CD14-positive monocyte (primary cell): Measurements from ENCODE around the gene SLC37A1. TPM values are rescaled to one million over a fixed set of nuclear protein-coding genes. Genes with fewer than 3 reads are reported as not detected.

Experiments used
- DNase-seq, 3 donors: peaks; one replicate each; pipeline ENCODE4 v3.0.0-alpha.2; 2011 to 2022
- H2AFZ ChIP-seq: 2 replicates; pipeline ENCODE4 v1.6.0; 2012; ENCODE audit warnings: mild to moderate bottlenecking, low read depth, low read length, inconsistent platforms; ENCODE audit not compliant: insufficient read depth, poor library complexity, severe bottlenecking
- H3K27ac ChIP-seq, 2 donors: 1 replicate in 1 of 2; 2 replicates in 1 of 2; pipeline ENCODE4 v1.5.1; 2012 to 2013; ENCODE audit warnings: low read length in 2 of 2, control low read depth in 1 of 2, inconsistent platforms in 1 of 2, low read depth in 1 of 2, mild to moderate bottlenecking in 1 of 2
- H3K27me3 ChIP-seq, 2 donors: one replicate each; pipeline versions ENCODE4 v1.6.0 to v1.6.1; 2011 to 2013; ENCODE audit warnings: low read length in 2 of 2; ENCODE audit not compliant: control insufficient read depth in 2 of 2, insufficient read depth in 2 of 2
- H3K36me3 ChIP-seq, 2 donors: replicated peaks in 1 of 2; 1 replicate in 1 of 2; 2 replicates in 1 of 2; pipeline versions ENCODE4 v1.5.1 to v1.6.1; 2012 to 2013; ENCODE audit warnings: low read length in 2 of 2, control low read depth in 1 of 2, inconsistent platforms in 1 of 2, mild to moderate bottlenecking in 1 of 2; ENCODE audit not compliant: insufficient read depth in 2 of 2, control insufficient read depth in 1 of 2
- H3K4me1 ChIP-seq, 2 donors: 1 replicate in 1 of 2; 2 replicates in 1 of 2; pipeline versions ENCODE4 v1.5.1 to v1.6.1; 2012 to 2013; ENCODE audit warnings: low read length in 2 of 2, control low read depth in 1 of 2, inconsistent platforms in 1 of 2, mild to moderate bottlenecking in 1 of 2, moderate library complexity in 1 of 2; ENCODE audit not compliant: insufficient read depth in 2 of 2, control insufficient read depth in 1 of 2
- H3K4me2 ChIP-seq: replicated peaks from 2 replicates; pipeline ENCODE3; 2012; ENCODE audit warnings: low read length, moderate library complexity, mild to moderate bottlenecking; ENCODE audit not compliant: poor library complexity, severe bottlenecking; ENCODE audit errors: extremely low read depth
- H3K4me3 ChIP-seq, 3 experiments: fragments of 200-600 bp in 1 of 3; sonication (generic) in 1 of 3; replicated peaks in 1 of 3; 1 replicate in 2 of 3; 2 replicates in 1 of 3; pipeline ENCODE4 v1.5.1; 2011 to 2013; ENCODE audit warnings: low read length in 3 of 3, mild to moderate bottlenecking in 3 of 3, control low read depth in 2 of 3, low read depth in 2 of 3, inconsistent platforms in 1 of 3, moderate library complexity in 1 of 3
- H3K79me2 ChIP-seq: 2 replicates; pipeline ENCODE4 v1.6.0; 2012; ENCODE audit warnings: mild to moderate bottlenecking, control low read depth, inconsistent platforms, low read length, moderate library complexity; ENCODE audit not compliant: insufficient read depth
- H3K9ac ChIP-seq: 2 replicates; pipeline ENCODE4 v1.6.0; 2017; ENCODE audit warnings: low read length, mild to moderate bottlenecking; ENCODE audit not compliant: insufficient read depth, poor library complexity, severe bottlenecking
- H3K9me3 ChIP-seq, 2 donors: replicated peaks in 1 of 2; 1 replicate in 1 of 2; 2 replicates in 1 of 2; pipeline versions ENCODE4 v1.5.1 to v1.6.1; 2012 to 2013; ENCODE audit warnings: low read length in 2 of 2, control low read depth in 1 of 2; ENCODE audit not compliant: control insufficient read depth in 1 of 2, insufficient read depth in 1 of 2
- H4K20me1 ChIP-seq: 2 replicates; pipeline ENCODE4 v1.6.0; 2012; ENCODE audit warnings: mild to moderate bottlenecking, low read length, control low read depth, moderate library complexity; ENCODE audit not compliant: insufficient read depth
- H3K27ac Mint-ChIP-seq, 7 donors: one replicate each; pipeline ENCODE4 v1.8.0; 2020; ENCODE audit warnings: mild to moderate bottlenecking in 7 of 7, mixed read lengths in 7 of 7, moderate library complexity in 6 of 7, inconsistent platforms in 2 of 7
- H3K27me3 Mint-ChIP-seq, 3 donors: one replicate each; pipeline ENCODE4 v1.8.0; 2021 to 2022; ENCODE audit warnings: low read depth in 3 of 3, mild to moderate bottlenecking in 3 of 3, mixed read lengths in 3 of 3, moderate library complexity in 3 of 3, inconsistent platforms in 1 of 3
- H3K36me3 Mint-ChIP-seq, 2 donors: one replicate each; pipeline ENCODE4 v1.8.0; 2020; ENCODE audit warnings: mixed read lengths in 2 of 2, inconsistent platforms in 1 of 2, mild to moderate bottlenecking in 1 of 2
- H3K4me1 Mint-ChIP-seq: one replicate; pipeline ENCODE4 v1.8.0; 2020; ENCODE audit warnings: mild to moderate bottlenecking, mixed read lengths
- H3K4me3 Mint-ChIP-seq, 2 donors: one replicate each; pipeline ENCODE4 v1.8.0; 2020; ENCODE audit warnings: mild to moderate bottlenecking in 2 of 2, mixed read lengths in 2 of 2, moderate library complexity in 1 of 2
- H3K9me3 Mint-ChIP-seq, 7 donors: one replicate each; pipeline ENCODE4 v1.8.0; 2020 to 2022; ENCODE audit warnings: mixed read lengths in 7 of 7, mild to moderate bottlenecking in 6 of 7, moderate library complexity in 6 of 7, inconsistent platforms in 2 of 7
- WGBS: methylation state at CpG from one replicate; pipeline ENCODE4 v1.1.5; 2013; ENCODE audit warnings: missing lambda C conversion rate; ENCODE audit not compliant: insufficient coverage; 5-methylcytosine and 5-hydroxymethylcytosine counted together
- intact Hi-C, 2 donors: fragments of 100-400 bp; cut with micrococcal nuclease; formaldehyde crosslinking; loops; one replicate each; pipeline versions ENCODE4 v1.15.0 to v1.15.1; 2023
- polyA plus RNA-seq, 3 donors: library from polyadenylated mRNA; depleted of rRNA in 1 of 3; unstranded in 2 of 3; stranded (reverse) in 1 of 3; fragments of 300-500 nt in 2 of 3; fragments of >200 nt in 1 of 3; fragmentation: Illumina TruSeq in 2 of 3; gene quantifications; 1 replicate in 2 of 3; 2 replicates in 1 of 3; pipeline ENCODE4 v1.2.3, GENCODE V29; 2012 to 2021
- TF ChIP-seq, protein P1 (sequence below): fragments of 200-600 bp; IDR thresholded peaks from one replicate; pipeline ENCODE4 v1.8.0; 2022; ENCODE audit warnings: antibody characterized with exemption, mild to moderate bottlenecking

The SLC37A1 gene
- polyA plus RNA-seq, 3 donors, result 2.7 to 12.4 (median 4.3) TPM

DNA sequence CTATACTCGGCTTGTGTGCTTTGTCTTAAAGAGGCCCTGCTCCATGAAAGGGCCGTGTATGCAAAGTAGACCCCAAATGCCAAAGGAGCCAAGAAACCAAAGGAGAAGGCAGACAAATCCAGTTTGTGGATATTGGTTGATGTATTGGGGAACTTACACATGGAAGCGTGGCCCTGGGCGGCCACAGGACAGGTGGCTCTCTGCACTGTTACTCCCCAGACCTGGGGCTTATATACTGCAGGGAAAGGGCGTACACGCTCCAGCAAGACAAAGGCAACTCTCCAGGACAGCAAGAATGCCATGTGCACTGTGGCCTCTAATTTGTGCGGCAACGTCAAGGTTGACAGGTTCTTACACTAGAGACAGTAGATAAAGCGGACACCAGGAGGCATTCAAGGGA, 42.4 kb upstream of the SLC37A1 start:
- TF ChIP-seq, protein P1, sequence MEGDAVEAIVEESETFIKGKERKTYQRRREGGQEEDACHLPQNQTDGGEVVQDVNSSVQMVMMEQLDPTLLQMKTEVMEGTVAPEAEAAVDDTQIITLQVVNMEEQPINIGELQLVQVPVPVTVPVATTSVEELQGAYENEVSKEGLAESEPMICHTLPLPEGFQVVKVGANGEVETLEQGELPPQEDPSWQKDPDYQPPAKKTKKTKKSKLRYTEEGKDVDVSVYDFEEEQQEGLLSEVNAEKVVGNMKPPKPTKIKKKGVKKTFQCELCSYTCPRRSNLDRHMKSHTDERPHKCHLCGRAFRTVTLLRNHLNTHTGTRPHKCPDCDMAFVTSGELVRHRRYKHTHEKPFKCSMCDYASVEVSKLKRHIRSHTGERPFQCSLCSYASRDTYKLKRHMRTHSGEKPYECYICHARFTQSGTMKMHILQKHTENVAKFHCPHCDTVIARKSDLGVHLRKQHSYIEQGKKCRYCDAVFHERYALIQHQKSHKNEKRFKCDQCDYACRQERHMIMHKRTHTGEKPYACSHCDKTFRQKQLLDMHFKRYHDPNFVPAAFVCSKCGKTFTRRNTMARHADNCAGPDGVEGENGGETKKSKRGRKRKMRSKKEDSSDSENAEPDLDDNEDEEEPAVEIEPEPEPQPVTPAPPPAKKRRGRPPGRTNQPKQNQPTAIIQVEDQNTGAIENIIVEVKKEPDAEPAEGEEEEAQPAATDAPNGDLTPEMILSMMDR, result no peak
- intact Hi-C loops, result no loop called here
- no peaks in the 10 kb centered on the region for H3K36me3 ChIP-seq
- peaks cover 0 to 1% (median 0%) of the 10 kb centered on the region in 7 donors for H3K9me3 Mint-ChIP-seq
- no peaks in the 10 kb centered on the region for H3K9me3 ChIP-seq
- H3K4me3 Mint-ChIP-seq, result no peak overlapping the region
- no peak for DNase-seq
- H3K4me3 ChIP-seq, result no peak overlapping the region
- no peak overlapping the region for H3K9ac ChIP-seq
- H3K27me3 ChIP-seq, result no peaks in the 10 kb centered on the region
- no peaks in the 10 kb centered on the region for H3K36me3 Mint-ChIP-seq
- H3K27me3 Mint-ChIP-seq, result peaks cover 1 to 12% (median 2%) of the 10 kb centered on the region in 3 donors
- no peaks in the 10 kb centered on the region for H4K20me1 ChIP-seq
- no peak overlapping the region for H3K27ac Mint-ChIP-seq
- peaks cover 9% of the 10 kb centered on the region for H3K4me1 Mint-ChIP-seq
- H3K79me2 ChIP-seq, result no peaks in the 10 kb centered on the region
- peaks cover 0 to 6% of the 10 kb centered on the region in 2 donors for H3K4me1 ChIP-seq
- H3K4me2 ChIP-seq, result no peak overlapping the region
- H3K27ac ChIP-seq, result no peak overlapping the region
- no peak overlapping the region for H2AFZ ChIP-seq
- WGBS, result 96% methylated on average over 7 of the region's 9 CpGs

DNA sequence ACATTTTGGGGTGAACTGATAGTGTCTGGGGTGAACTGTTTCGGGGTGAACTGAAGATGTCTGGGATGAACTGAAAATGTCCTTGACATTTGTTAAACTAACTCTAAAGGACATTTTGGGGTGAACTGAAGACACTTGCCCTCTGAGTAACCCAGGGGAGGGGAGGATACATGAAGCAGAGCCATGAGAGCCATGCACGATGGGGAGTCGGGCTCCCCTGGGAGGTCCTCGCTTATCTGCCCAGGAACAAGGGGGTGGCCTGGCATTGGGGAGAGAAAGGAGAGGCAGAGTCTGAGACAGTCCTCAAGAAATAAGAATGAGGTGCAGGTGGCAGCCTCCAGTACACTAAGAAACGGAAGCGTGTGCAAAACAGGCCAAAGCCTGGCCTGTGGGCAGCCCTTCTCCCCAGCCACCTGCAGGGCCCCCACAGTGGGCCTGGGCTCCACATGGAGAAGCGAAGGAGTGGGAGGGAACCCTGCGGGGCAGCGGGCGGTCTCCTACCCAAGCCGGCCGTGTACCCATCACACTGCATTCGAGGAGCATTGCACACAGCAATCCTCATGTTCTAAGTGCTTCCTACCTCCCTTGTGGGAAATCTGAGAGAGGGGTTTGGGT, 41.8 kb upstream of the SLC37A1 start:
- 97% methylated on average over 6 of the region's 13 CpGs for WGBS
- Mint-ChIP-seq H3K36me3 (no peaks in the 10 kb centered on the region), H3K4me1 (peaks cover 7% of the 10 kb centered on the region), H3K9me3 (peaks cover 0 to 1% (median 0%) of the 10 kb centered on the region in 7 donors), H3K27ac (no peak overlapping the region), H3K27me3 (peaks cover 1 to 12% (median 2%) of the 10 kb centered on the region in 3 donors), H3K4me3 (no peak overlapping the region)
- Histone ChIP-seq H2AFZ (no peak overlapping the region), H3K9ac (no peak overlapping the region), H3K36me3 (no peaks in the 10 kb centered on the region), H3K4me2 (no peak overlapping the region), H3K79me2 (no peaks in the 10 kb centered on the region), H3K27ac (no peak overlapping the region), H3K27me3 (no peaks in the 10 kb centered on the region), H3K4me1 (peaks cover 0 to 6% of the 10 kb centered on the region in 2 donors), H3K9me3 (no peaks in the 10 kb centered on the region), H4K20me1 (no peaks in the 10 kb centered on the region), H3K4me3 (no peak overlapping the region)
- DNase-seq, result no peak
- intact Hi-C loops, result no loop called here
- TF ChIP-seq, protein P1, result no peak
